Endothelial cell (in vitro differentiated cells): Measurements from ENCODE around the gene BCAP29. TPM values are rescaled to one million over a fixed set of nuclear protein-coding genes. Genes with fewer than 3 reads are reported as not detected.

Experiments
- DNase-seq: peaks from one replicate; pipeline ENCODE4 v3.0.0; 2021; ENCODE audit warnings: low spot score
- H3K27ac Mint-ChIP-seq: one replicate; pipeline ENCODE4 v1.8.0; 2021; ENCODE audit warnings: mixed read lengths, inconsistent platforms; ENCODE audit not compliant: unreplicated experiment
- H3K27me3 Mint-ChIP-seq: one replicate; pipeline ENCODE4 v1.8.0; 2021; ENCODE audit warnings: mild to moderate bottlenecking, moderate library complexity, mixed read lengths, inconsistent platforms; ENCODE audit not compliant: unreplicated experiment
- H3K36me3 Mint-ChIP-seq: one replicate; pipeline ENCODE4 v1.8.0; 2021; ENCODE audit warnings: mild to moderate bottlenecking, low read depth, mixed read lengths, inconsistent platforms; ENCODE audit not compliant: unreplicated experiment
- H3K4me1 Mint-ChIP-seq: one replicate; pipeline ENCODE4 v1.8.0; 2021; ENCODE audit warnings: mild to moderate bottlenecking, mixed read lengths, inconsistent platforms; ENCODE audit not compliant: unreplicated experiment
- H3K4me3 Mint-ChIP-seq: one replicate; pipeline ENCODE4 v1.8.0; 2021; ENCODE audit warnings: mild to moderate bottlenecking, mixed read lengths, inconsistent platforms; ENCODE audit not compliant: unreplicated experiment
- H3K9me3 Mint-ChIP-seq: one replicate; pipeline ENCODE4 v1.8.0; 2021; ENCODE audit warnings: mixed read lengths, inconsistent platforms; ENCODE audit not compliant: unreplicated experiment
- CTCF ChIP-seq: fragments of 200-600 bp; sonication (generic); IDR thresholded peaks from one replicate; pipeline ENCODE4 v1.5.0; 2021; ENCODE audit warnings: antibody characterized with exemption; ENCODE audit not compliant: unreplicated experiment
- total RNA-seq: library from RNA; stranded (reverse); fragmentation: NEBNext Ultra II Directional; extraction: Animal tissue kit (Norgen Biotek cat#: 25700); gene quantifications from one replicate; pipeline ENCODE4 v1.2.1, GENCODE V29; 2021; ENCODE audit not compliant: unreplicated experiment

BCAP29 gene
- total RNA-seq, 1 donor from 2014 or later: 114 TPM

DNA sequence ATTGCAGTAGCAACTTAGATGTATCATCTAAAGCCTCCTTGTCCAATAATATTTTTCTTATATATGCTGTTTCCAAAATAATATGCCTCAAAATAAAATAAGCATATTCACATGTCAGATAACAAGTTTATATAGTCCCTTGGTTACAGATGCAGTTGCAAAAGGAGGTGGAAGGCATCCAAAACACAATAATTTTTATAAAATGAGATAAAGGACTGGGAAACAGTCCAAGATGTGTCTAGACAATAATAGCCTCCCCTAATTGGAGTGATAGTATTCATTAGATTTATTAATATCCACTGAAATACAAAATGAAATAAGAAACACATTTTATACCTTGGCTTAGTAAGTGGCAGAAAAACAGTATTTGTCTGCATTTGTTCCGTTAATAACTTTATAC is 30.3 kb downstream of the BCAP29 start:
- Mint-ChIP-seq H3K4me3 (no peak overlapping the region), H3K36me3 (peaks cover 13% of the 10 kb centered on the region), H3K27me3 (peaks cover 6% of the 10 kb centered on the region), H3K27ac (no peak overlapping the region), H3K9me3 (no peaks in the 10 kb centered on the region), H3K4me1 (peaks cover 22% of the 10 kb centered on the region)
- no peak for DNase-seq
- no peak for TF ChIP-seq CTCF

- Mint-ChIP-seq H3K27me3 (peaks cover 6% of the 10 kb centered on the region), H3K27ac (peak overlapping the region; percentile 57), H3K9me3 (no peaks in the 10 kb centered on the region), H3K4me3 (no peak overlapping the region), H3K4me1 (peaks cover 18% of the 10 kb centered on the region), H3K36me3 (peaks cover 30% of the 10 kb centered on the region)
- TF ChIP-seq CTCF: no peak
- no peak for DNase-seq
Observed at GRCh38 chr7:107613439-107613838, 33.4 kb downstream of the BCAP29 start.

GRCh38 chr7:107613948-107614347 is 33.9 kb downstream of the BCAP29 start:
- Mint-ChIP-seq H3K9me3 (no peaks in the 10 kb centered on the region), H3K4me3 (no peak overlapping the region), H3K36me3 (peaks cover 27% of the 10 kb centered on the region), H3K27me3 (peaks cover 6% of the 10 kb centered on the region), H3K4me1 (peaks cover 18% of the 10 kb centered on the region), H3K27ac (peak overlapping the region; percentile 57)
- TF ChIP-seq CTCF: no peak
- DNase-seq: no peak

- no peaks in the 10 kb centered on the region for H3K9me3 Mint-ChIP-seq
- peaks cover 27% of the 10 kb centered on the region for H3K36me3 Mint-ChIP-seq
- H3K27me3 Mint-ChIP-seq: peaks cover 6% of the 10 kb centered on the region
- peaks cover 18% of the 10 kb centered on the region for H3K4me1 Mint-ChIP-seq
- H3K4me3 Mint-ChIP-seq: no peak overlapping the region
- H3K27ac Mint-ChIP-seq: peak overlapping the region; percentile 95
- no peak for TF ChIP-seq CTCF
- DNase-seq: no peak
Observed at GRCh38 chr7:107614425-107614824, 34.4 kb downstream of the BCAP29 start.

DNA sequence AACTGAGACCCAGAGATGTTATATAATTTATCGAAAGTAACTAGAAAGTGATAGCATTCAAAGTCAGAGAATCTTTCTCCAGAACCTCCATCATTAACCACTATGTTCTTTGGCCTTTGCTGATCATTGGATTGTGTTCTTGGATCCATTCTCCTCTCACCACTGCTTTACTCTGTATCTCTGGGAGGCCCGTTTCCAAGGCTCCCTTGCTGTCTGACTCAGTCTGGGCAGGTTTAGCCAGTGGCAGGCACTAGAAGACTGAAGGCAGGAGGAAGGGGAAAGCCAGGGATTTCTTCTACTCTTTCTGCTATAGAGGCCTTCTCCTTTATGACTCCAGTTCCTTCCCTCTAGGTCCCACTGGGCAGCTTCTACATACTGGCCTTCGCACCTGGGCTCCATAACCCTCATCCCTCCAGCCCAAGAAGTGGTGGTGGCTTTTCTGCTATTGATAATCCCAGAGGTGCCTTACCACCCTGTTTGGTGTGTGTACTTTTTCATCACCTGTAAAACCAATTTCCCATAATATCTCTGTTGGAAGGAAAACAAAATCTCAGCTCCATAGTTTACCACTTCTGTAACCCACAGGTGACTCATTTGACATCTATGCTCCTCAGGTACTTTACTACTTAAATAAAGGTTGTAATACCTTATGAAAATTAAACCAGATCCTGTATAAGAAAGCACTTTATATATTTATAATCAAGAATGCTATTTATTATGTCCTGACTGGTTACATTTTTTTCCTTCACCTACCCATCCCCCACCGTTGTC is 36.0 kb downstream of the BCAP29 start:
- Mint-ChIP-seq H3K36me3 (peaks cover 27% of the 10 kb centered on the region), H3K27ac (peak overlapping the region; percentile 18), H3K27me3 (peaks cover 6% of the 10 kb centered on the region), H3K4me3 (peak overlapping the region; percentile 12), H3K9me3 (no peaks in the 10 kb centered on the region), H3K4me1 (peaks cover 18% of the 10 kb centered on the region)
- TF ChIP-seq CTCF: no peak
- no peak for DNase-seq
